ENCODE measurements around the gene CALML4.

Gene CALML4

GRCh38 chr15:68220489-68220888 is 15.4 kb upstream of the CALML4 start:
- H2AFZ ChIP-seq (ENCODE audit: low read length): no peak overlapping the region
- H3K27ac ChIP-seq (ENCODE audit: low read depth, low read length, poor library complexity, severe bottlenecking): no peak overlapping the region
- H3K4me1 ChIP-seq (ENCODE audit: insufficient read depth, low read length, severe bottlenecking): peaks cover 10% of the 10 kb centered on the region
- H4K20me1 ChIP-seq (ENCODE audit: insufficient read depth, low read length): no peaks in the 10 kb centered on the region
- H3K9me3 ChIP-seq (ENCODE audit: low read length): no peaks in the 10 kb centered on the region
- H3K36me3 ChIP-seq (ENCODE audit: insufficient read depth, low read length): peaks cover 57% of the 10 kb centered on the region
- no peaks in the 10 kb centered on the region for H3F3A ChIP-seq (ENCODE audit: insufficient read depth, low read length)
- H3K4me3 ChIP-seq (ENCODE audit: low read depth, low read length, poor library complexity, severe bottlenecking): no peak overlapping the region
- H3K27me3 ChIP-seq (ENCODE audit: insufficient read depth, low read length): no peaks in the 10 kb centered on the region
- peaks cover 45% of the 10 kb centered on the region for H3K79me2 ChIP-seq (ENCODE audit: insufficient read depth, low read length)
- no peak for TF ChIP-seq EZH2 (IDR thresholded peaks at IDR 0.05; ENCODE audit: borderline replicate concordance, low read length)
- TF ChIP-seq CTCF (IDR thresholded peaks at IDR 0.05; ENCODE audit: low read length): no peak
- H3K4me2 ChIP-seq (ENCODE audit: low read length): no peak overlapping the region
- no peaks in the 10 kb centered on the region for H3K9me2 ChIP-seq (ENCODE audit: low read depth, low read length)
- H3K9ac ChIP-seq (ENCODE audit: low read length): no peak overlapping the region

GRCh38 chr15:68218847-68219798 is 14.0 kb upstream of the CALML4 start:
- Histone ChIP-seq H3K36me3 (ENCODE audit: insufficient read depth, low read length) (peaks cover 60% of the 10 kb centered on the region), H3K27ac (ENCODE audit: low read depth, low read length, poor library complexity, severe bottlenecking) (no peak overlapping the region), H3K4me2 (ENCODE audit: low read length) (no peak overlapping the region), H3F3A (ENCODE audit: insufficient read depth, low read length) (no peaks in the 10 kb centered on the region), H3K27me3 (ENCODE audit: insufficient read depth, low read length) (no peaks in the 10 kb centered on the region), H2AFZ (ENCODE audit: low read length) (no peak overlapping the region), H4K20me1 (ENCODE audit: insufficient read depth, low read length) (no peaks in the 10 kb centered on the region), H3K4me3 (ENCODE audit: low read depth, low read length, poor library complexity, severe bottlenecking) (no peak overlapping the region), H3K9me3 (ENCODE audit: low read length) (no peaks in the 10 kb centered on the region), H3K4me1 (ENCODE audit: insufficient read depth, low read length, severe bottlenecking) (no peaks in the 10 kb centered on the region), H3K9me2 (ENCODE audit: low read depth, low read length) (no peaks in the 10 kb centered on the region), H3K9ac (ENCODE audit: low read length) (no peak overlapping the region), H3K79me2 (ENCODE audit: insufficient read depth, low read length) (peaks cover 32% of the 10 kb centered on the region)
- TF ChIP-seq EZH2 (IDR thresholded peaks at IDR 0.05; ENCODE audit: borderline replicate concordance, low read length) (no peak), CTCF (IDR thresholded peaks at IDR 0.05; ENCODE audit: low read length) (no peak)

- Histone ChIP-seq H3K36me3 (ENCODE audit: insufficient read depth, low read length) (peaks cover 57% of the 10 kb centered on the region), H3K79me2 (ENCODE audit: insufficient read depth, low read length) (peaks cover 25% of the 10 kb centered on the region), H4K20me1 (ENCODE audit: insufficient read depth, low read length) (no peaks in the 10 kb centered on the region)
Measured at GRCh38 chr15:68218331-68218730, 13.2 kb upstream of the CALML4 start.

More at GRCh38 chr15:68218331-68218730, 13.2 kb upstream of the CALML4 start:
- Histone ChIP-seq H3F3A (ENCODE audit: insufficient read depth, low read length) (no peaks in the 10 kb centered on the region), H3K4me2 (ENCODE audit: low read length) (no peak overlapping the region), H3K27ac (ENCODE audit: low read depth, low read length, poor library complexity, severe bottlenecking) (no peak overlapping the region), H3K9ac (ENCODE audit: low read length) (no peak overlapping the region), H3K9me2 (ENCODE audit: low read depth, low read length) (no peaks in the 10 kb centered on the region), H2AFZ (ENCODE audit: low read length) (no peak overlapping the region), H3K4me3 (ENCODE audit: low read depth, low read length, poor library complexity, severe bottlenecking) (no peak overlapping the region), H3K9me3 (ENCODE audit: low read length) (no peaks in the 10 kb centered on the region), H3K27me3 (ENCODE audit: insufficient read depth, low read length) (no peaks in the 10 kb centered on the region), H3K4me1 (ENCODE audit: insufficient read depth, low read length, severe bottlenecking) (no peaks in the 10 kb centered on the region)
- TF ChIP-seq CTCF (IDR thresholded peaks at IDR 0.05; ENCODE audit: low read length) (no peak), EZH2 (IDR thresholded peaks at IDR 0.05; ENCODE audit: borderline replicate concordance, low read length) (no peak)

All from OCI-LY1 (cell line).